Lower lobe of right lung (tissue), 2 donors: ENCODE data around the gene DPP10. TPM values are rescaled to one million over a fixed set of nuclear protein-coding genes. Genes with fewer than 3 reads are reported as not detected.
A peak's percentile ranks its signal among the peaks of the same experiment; 100 is the strongest.

Source experiments
- ATAC-seq, 2 donors: fragments of 200-7000 bp; cut with Tn5 transposase; one replicate each; pipeline ENCODE4 v1.9.1; 2020 to 2022; ENCODE audit warnings: mild to moderate bottlenecking in 2 of 2, moderate library complexity in 2 of 2
- DNase-seq: peaks from one replicate; pipeline ENCODE4 v3.0.0-alpha.2; 2020
- H3K27ac ChIP-seq: fragments of 200-600 bp; one replicate; pipeline ENCODE4 v1.8.0; 2022
- H3K27me3 ChIP-seq: fragments of 200-600 bp; one replicate; pipeline ENCODE4 v1.8.0; 2022; ENCODE audit warnings: low read depth
- H3K36me3 ChIP-seq: fragments of 200-600 bp; one replicate; pipeline ENCODE4 v1.8.0; 2022; ENCODE audit warnings: mild to moderate bottlenecking
- H3K4me1 ChIP-seq: fragments of 200-600 bp; one replicate; pipeline ENCODE4 v1.8.0; 2022
- H3K4me3 ChIP-seq: fragments of 200-600 bp; one replicate; pipeline ENCODE4 v1.8.0; 2022; ENCODE audit warnings: mild to moderate bottlenecking
- H3K9me3 ChIP-seq: fragments of 200-600 bp; one replicate; pipeline ENCODE4 v1.8.0; 2022
- CTCF ChIP-seq: fragments of 200-600 bp; IDR thresholded peaks from one replicate; pipeline ENCODE4 v1.8.0; 2022; ENCODE audit warnings: antibody characterized with exemption, mild to moderate bottlenecking
- intact Hi-C: fragments of 100-400 bp; cut with DNase I; formaldehyde crosslinking; loops from one replicate; pipeline ENCODE4 v1.11.0; 2022
- total RNA-seq: library from RNA; stranded (reverse); fragmentation: NEBNext Ultra II Directional; extraction: Animal tissue kit (Norgen Biotek cat#: 25700); gene quantifications from one replicate; pipeline ENCODE4 v1.2.1, GENCODE V29; 2021
- donor health status: DM: no; HTN: yes; CAD: no; lungs with severe emphysema.

The DPP10 gene
- total RNA-seq, 1 donor from 2014 or later: 0.80 TPM

- H3K36me3 ChIP-seq: no peaks in the 10 kb centered on the region
- H3K9me3 ChIP-seq: no peaks in the 10 kb centered on the region
- no peak overlapping the region for H3K4me3 ChIP-seq
- H3K27ac ChIP-seq: no peak overlapping the region
- no peaks in the 10 kb centered on the region for H3K27me3 ChIP-seq
- H3K4me1 ChIP-seq: no peaks in the 10 kb centered on the region
- TF ChIP-seq CTCF: no peak
- intact Hi-C loops: no loop called here
- DNase-seq (no peak), ATAC-seq (no peak)
These were observed 84.4 kb downstream of the DPP10 start for GRCh38 chr2:114526841-114527240.

- H3K4me3 ChIP-seq: no peak overlapping the region
These were observed 85.0 kb downstream of the DPP10 start for GRCh38 chr2:114527330-114527983.

GRCh38 chr2:114534116-114535084, 92.0 kb downstream of the DPP10 start:
- Histone ChIP-seq H3K9me3 (no peaks in the 10 kb centered on the region), H3K27me3 (no peaks in the 10 kb centered on the region), H3K4me1 (no peaks in the 10 kb centered on the region), H3K27ac (no peak overlapping the region), H3K4me3 (no peak overlapping the region), H3K36me3 (no peaks in the 10 kb centered on the region)
- no peak for DNase-seq
- TF ChIP-seq CTCF: no peak
- intact Hi-C loops: no loop called here
- peak; percentile 42 to 54 for ATAC-seq

More at GRCh38 chr2:114527330-114527983, 85.0 kb downstream of the DPP10 start:
- intact Hi-C loops: no loop called here
- Histone ChIP-seq H3K9me3 (no peaks in the 10 kb centered on the region), H3K4me1 (no peaks in the 10 kb centered on the region), H3K36me3 (no peaks in the 10 kb centered on the region), H3K27me3 (no peaks in the 10 kb centered on the region), H3K27ac (no peak overlapping the region)
- DNase-seq (no peak), ATAC-seq (no peak)
- no peak for TF ChIP-seq CTCF

GRCh38 chr2:114537777-114538176, 95.3 kb downstream of the DPP10 start:
- intact Hi-C loops: no loop called here
- Histone ChIP-seq H3K9me3 (no peaks in the 10 kb centered on the region), H3K27me3 (no peaks in the 10 kb centered on the region), H3K36me3 (no peaks in the 10 kb centered on the region), H3K4me3 (no peak overlapping the region), H3K4me1 (peaks cover under 1% of the 10 kb centered on the region), H3K27ac (no peak overlapping the region)
- no peak for TF ChIP-seq CTCF
- DNase-seq (no peak), ATAC-seq (no peak)

GRCh38 chr2:114542695-114543094, 100.3 kb downstream of the DPP10 start:
- DNase-seq (no peak), ATAC-seq (peak in 1 of 2 donors; percentile 42)
- Histone ChIP-seq H3K27ac (no peak overlapping the region), H3K9me3 (no peaks in the 10 kb centered on the region), H3K4me1 (peaks cover 9% of the 10 kb centered on the region), H3K4me3 (no peak overlapping the region), H3K36me3 (no peaks in the 10 kb centered on the region), H3K27me3 (no peaks in the 10 kb centered on the region)
- no peak for TF ChIP-seq CTCF
- intact Hi-C loops: no loop called here
